PC-3 (cell line): ENCODE measurements around the gene CD320. TPM values are rescaled to one million over a fixed set of nuclear protein-coding genes. Genes with fewer than 3 reads are reported as not detected.

Source experiments
- ATAC-seq: fragments of 200-7000 bp; cut with Tn5 transposase; 2 replicates; pipeline ENCODE4 v1.9.1; 2020; ENCODE audit warnings: mild to moderate bottlenecking, moderate library complexity
- BruUV-seq: library from RNA; stranded (reverse); fragments of 400-500 nt; replicated peaks from 2 replicates; lab custom pipeline; 2021; lab: Mats Ljungman, UMichigan
- CTCF ChIA-PET: fragments of 300-600 bp; sonication (Branson Sonifier 250); formaldehyde crosslinking; loops from one replicate; lab custom pipeline; 2022; ENCODE audit warnings: antibody characterized with exemption; lab: Charles Lee
- POLR2A ChIA-PET: fragments of 300-600 bp; sonication (Branson Sonifier 250); formaldehyde crosslinking; loops from one replicate; lab custom pipeline; 2022; ENCODE audit warnings: antibody characterized with exemption; ENCODE audit not compliant: unreplicated experiment; lab: Charles Lee
- DNase-seq: peaks from one replicate; pipeline ENCODE4 v3.0.0-alpha.2; 2015
- H2AFZ ChIP-seq: fragments of 300-600 bp; sonication (generic); 2 replicates; pipeline ENCODE4 v1.6.0; 2016; ENCODE audit warnings: antibody characterized with exemption, low read length
- H3F3A ChIP-seq: fragments of 300-600 bp; sonication (generic); one replicate; pipeline ENCODE4 v1.6.0; 2017; ENCODE audit warnings: antibody characterized with exemption, low read length, control low read depth, mild to moderate bottlenecking; ENCODE audit not compliant: unreplicated experiment
- H3K27ac ChIP-seq: fragments of 300-600 bp; sonication (generic); 2 replicates; pipeline ENCODE4 v1.5.1; 2016; ENCODE audit warnings: mild to moderate bottlenecking, low read length
- H3K27me3 ChIP-seq: fragments of 300-600 bp; sonication (generic); 2 replicates; pipeline ENCODE4 v1.6.1; 2016; ENCODE audit warnings: low read length, mixed read lengths
- H3K36me3 ChIP-seq: fragments of 300-600 bp; sonication (generic); 2 replicates; pipeline ENCODE4 v1.6.1; 2016; ENCODE audit warnings: low read depth, mixed run types, low read length, mixed read lengths
- H3K4me1 ChIP-seq: fragments of 300-600 bp; sonication (generic); 2 replicates; pipeline ENCODE4 v1.5.1; 2016; ENCODE audit warnings: low read length; ENCODE audit not compliant: insufficient read depth
- H3K4me2 ChIP-seq: fragments of 300-600 bp; sonication (generic); 2 replicates; pipeline ENCODE4 v1.6.0; 2016; ENCODE audit warnings: low read length
- H3K4me3 ChIP-seq: fragments of 300-600 bp; sonication (generic); 2 replicates; pipeline ENCODE4 v1.5.1; 2016; ENCODE audit warnings: mild to moderate bottlenecking, low read length, mixed read lengths
- H3K79me2 ChIP-seq: fragments of 300-600 bp; sonication (generic); 2 replicates; pipeline ENCODE4 v1.6.1; 2017; ENCODE audit warnings: low read length, mixed read lengths
- H3K9ac ChIP-seq: fragments of 300-600 bp; sonication (generic); 2 replicates; pipeline ENCODE4 v1.6.0; 2016; ENCODE audit warnings: mild to moderate bottlenecking, low read length
- H3K9me2 ChIP-seq: fragments of 300-600 bp; sonication (generic); replicated peaks from 2 replicates; pipeline ENCODE4 v1.6.1; 2016; ENCODE audit warnings: mixed run types, low read length, mixed read lengths
- H3K9me3 ChIP-seq: fragments of 300-600 bp; sonication (generic); 2 replicates; pipeline ENCODE4 v1.6.1; 2016; ENCODE audit warnings: low read length, mixed read lengths
- H4K20me1 ChIP-seq: fragments of 300-600 bp; sonication (generic); 2 replicates; pipeline ENCODE4 v1.6.1; 2016; ENCODE audit warnings: low read length, mixed read lengths
- CTCF ChIP-seq: fragments of 300-600 bp; sonication (generic); conservative IDR thresholded peaks from 2 replicates; pipeline ENCODE4 v1.5.1; 2017; ENCODE audit warnings: antibody characterized with exemption, low read depth, mild to moderate bottlenecking, low read length
- EZH2 ChIP-seq: fragments of 300-600 bp; sonication (generic); IDR thresholded peaks from one replicate; pipeline ENCODE4 v1.6.1; 2017; ENCODE audit warnings: antibody characterized with exemption, mild to moderate bottlenecking, low read length; ENCODE audit not compliant: unreplicated experiment
- EZH2phosphoT487 ChIP-seq: fragments of 300-600 bp; sonication (generic); IDR thresholded peaks from 2 replicates; pipeline ENCODE4 v1.6.1; 2018; ENCODE audit warnings: mild to moderate bottlenecking, antibody characterized with exemption, low read length, borderline replicate concordance
- intact Hi-C: fragments of 100-400 bp; cut with micrococcal nuclease; formaldehyde crosslinking; loops from 2 replicates; pipeline ENCODE4 v1.9.0; 2023
- total RNA-seq: library from RNA; depleted of rRNA; stranded (reverse); fragments of >200 nt; gene quantifications from 2 replicates; pipeline ENCODE4 v1.2.3, GENCODE V29; 2014

Gene CD320
- total RNA-seq, 1 experiment from 2014 or later, result 221 TPM

- Histone ChIP-seq H4K20me1 (no peaks in the 10 kb centered on the region), H3K4me2 (no peak overlapping the region), H3K9me2 (no peaks in the 10 kb centered on the region), H3F3A (no peaks in the 10 kb centered on the region), H3K79me2 (no peaks in the 10 kb centered on the region), H3K27ac (no peak overlapping the region), H3K9ac (no peak overlapping the region), H3K4me3 (no peak overlapping the region), H3K27me3 (peaks cover 13% of the 10 kb centered on the region), H3K36me3 (no peaks in the 10 kb centered on the region), H3K9me3 (no peaks in the 10 kb centered on the region), H2AFZ (no peak overlapping the region), H3K4me1 (peaks cover 13% of the 10 kb centered on the region; the same call in 1 of the 2 replicates)
- DNase-seq (no peak), ATAC-seq (no peak)
- BruUV-seq, result no TSS peak
- no peak for TF ChIP-seq EZH2phosphoT487
- TF ChIP-seq CTCF, result no peak
- no peak for TF ChIP-seq EZH2
- ChIA-PET CTCF (no interaction called here), POLR2A (no interaction called here)
- intact Hi-C loops, result no loop called here
These were observed 30.7 kb upstream of the CD320 start for GRCh38 chr19:8338835-8339234.

GRCh38 chr19:8337728-8338127 lies 29.6 kb upstream of the CD320 start:
- no peaks in the 10 kb centered on the region for H3K79me2 ChIP-seq
- DNase-seq, result no peak
- no peak overlapping the region for H3K4me3 ChIP-seq
- no peak overlapping the region for H2AFZ ChIP-seq
- no peak overlapping the region for H3K27ac ChIP-seq
- no peak overlapping the region for H3K4me2 ChIP-seq
- no peak for ATAC-seq
- H3F3A ChIP-seq, result no peaks in the 10 kb centered on the region
- intact Hi-C loops, result no loop called here
- no peaks in the 10 kb centered on the region for H3K9me2 ChIP-seq
- H3K9me3 ChIP-seq, result no peaks in the 10 kb centered on the region
- TF ChIP-seq EZH2, result no peak
- TF ChIP-seq EZH2phosphoT487, result no peak
- TF ChIP-seq CTCF, result no peak
- peaks cover 22% of the 10 kb centered on the region for H3K27me3 ChIP-seq
- H3K9ac ChIP-seq, result no peak overlapping the region
- ChIA-PET POLR2A (no interaction called here), CTCF (no interaction called here)
- H4K20me1 ChIP-seq, result no peaks in the 10 kb centered on the region
- H3K4me1 ChIP-seq, result peaks cover 13% of the 10 kb centered on the region; the same call in 1 of the 2 replicates
- no peaks in the 10 kb centered on the region for H3K36me3 ChIP-seq
- no TSS peak for BruUV-seq

- H3K4me3 ChIP-seq, result no peak overlapping the region
- TF ChIP-seq EZH2phosphoT487 (no peak), CTCF (no peak), EZH2 (no peak)
These were observed 28.5 kb upstream of the CD320 start for GRCh38 chr19:8336660-8337059.

More at GRCh38 chr19:8336660-8337059, 28.5 kb upstream of the CD320 start:
- no peak overlapping the region for H3K9ac ChIP-seq
- no peaks in the 10 kb centered on the region for H3F3A ChIP-seq
- DNase-seq (no peak), ATAC-seq (no peak)
- H2AFZ ChIP-seq, result no peak overlapping the region
- no peaks in the 10 kb centered on the region for H3K36me3 ChIP-seq
- no peaks in the 10 kb centered on the region for H3K9me3 ChIP-seq
- no peaks in the 10 kb centered on the region for H4K20me1 ChIP-seq
- no peaks in the 10 kb centered on the region for H3K9me2 ChIP-seq
- POLR2A ChIA-PET, result no interaction called here
- no peak overlapping the region for H3K4me2 ChIP-seq
- intact Hi-C loops, result no loop called here
- peaks cover 22% of the 10 kb centered on the region for H3K27me3 ChIP-seq
- peaks cover 11% of the 10 kb centered on the region; the same call in 1 of the 2 replicates for H3K4me1 ChIP-seq
- no TSS peak for BruUV-seq
- no peaks in the 10 kb centered on the region for H3K79me2 ChIP-seq
- CTCF ChIA-PET, result no interaction called here
- H3K27ac ChIP-seq, result no peak overlapping the region
